HG03342 (cell line): ENCODE measurements around the gene LDHAL6B.

Experiments used
- ATAC-seq: cut with Tn5 transposase; IDR thresholded peaks from one replicate; pipeline ENCODE4 v1.9.1; 2021; ENCODE audit warnings: mild to moderate bottlenecking, moderate library complexity; ENCODE audit not compliant: unreplicated experiment

Gene LDHAL6B

GRCh38 chr15:59176653-59177316, 29.9 kb upstream of the LDHAL6B start:
- ATAC-seq: no peak

GRCh38 chr15:59177317-59177660, 29.4 kb upstream of the LDHAL6B start:
- no peak for ATAC-seq

- ATAC-seq: no peak
Observed at GRCh38 chr15:59178151-59178695, 28.4 kb upstream of the LDHAL6B start.

GRCh38 chr15:59179717-59180116, 26.9 kb upstream of the LDHAL6B start:
- ATAC-seq: no peak

- no peak for ATAC-seq
Observed at GRCh38 chr15:59180945-59181600, 25.6 kb upstream of the LDHAL6B start.

GRCh38 chr15:59185725-59186124, 20.9 kb upstream of the LDHAL6B start:
- no peak for ATAC-seq

GRCh38 chr15:59186501-59186900, 20.1 kb upstream of the LDHAL6B start:
- ATAC-seq: no peak

- ATAC-seq: no peak
Observed at GRCh38 chr15:59189241-59189640, 17.4 kb upstream of the LDHAL6B start.

GRCh38 chr15:59190291-59190690, 16.4 kb upstream of the LDHAL6B start:
- ATAC-seq: no peak

- ATAC-seq: no peak
Observed at GRCh38 chr15:59191855-59192237, 14.8 kb upstream of the LDHAL6B start.

GRCh38 chr15:59194639-59195325, 11.9 kb upstream of the LDHAL6B start:
- no peak for ATAC-seq

- no peak for ATAC-seq
Observed at GRCh38 chr15:59196416-59196815, 10.2 kb upstream of the LDHAL6B start.

- no peak for ATAC-seq
Observed at GRCh38 chr15:59197454-59197853, 9.2 kb upstream of the LDHAL6B start.

GRCh38 chr15:59199626-59200465, 6.8 kb upstream of the LDHAL6B start:
- no peak for ATAC-seq

GRCh38 chr15:59200560-59200959, 6.1 kb upstream of the LDHAL6B start:
- no peak for ATAC-seq

- ATAC-seq: no peak
Observed at GRCh38 chr15:59203008-59203407, 3.6 kb upstream of the LDHAL6B start.

GRCh38 chr15:59203657-59204056, 3.0 kb upstream of the LDHAL6B start:
- no peak for ATAC-seq

- ATAC-seq: no peak
Observed at GRCh38 chr15:59205839-59206622, 612 bp upstream of the LDHAL6B start.

GRCh38 chr15:59208613-59209249, 2.1 kb downstream of the LDHAL6B start:
- no peak for ATAC-seq

- ATAC-seq: no peak
Observed at GRCh38 chr15:59210186-59210585, 3.5 kb downstream of the LDHAL6B start.
